Kidney epithelial cell (primary cell): ENCODE data around the gene NEDD4L. TPM values are rescaled to one million over a fixed set of nuclear protein-coding genes. Genes with fewer than 3 reads are reported as not detected.

Experiments used
- DNase-seq: peaks from one replicate; pipeline ENCODE4 v3.0.0-alpha.2; 2010; ENCODE audit warnings: low read depth
- H3K27me3 ChIP-seq: 2 replicates; pipeline ENCODE4 v1.6.0; 2011; ENCODE audit warnings: low read length; ENCODE audit not compliant: control insufficient read depth, insufficient read depth
- H3K36me3 ChIP-seq: 2 replicates; pipeline ENCODE4 v1.5.1; 2011; ENCODE audit warnings: low read length; ENCODE audit not compliant: control insufficient read depth, insufficient read depth
- H3K4me3 ChIP-seq: 2 replicates; pipeline ENCODE4 v1.5.1; 2011; ENCODE audit warnings: low read depth, mild to moderate bottlenecking, control low read depth, low read length
- total RNA-seq: library from RNA; depleted of rRNA; stranded (reverse); fragments of >200 nt; gene quantifications from 2 replicates; pipeline ENCODE4 v1.2.3, GENCODE V29; 2015
- TF ChIP-seq, protein P1 (sequence below): IDR thresholded peaks from 2 replicates; pipeline ENCODE4 v1.5.1; 2011; ENCODE audit warnings: mild to moderate bottlenecking, moderate library complexity, low read length, control low read depth, inconsistent platforms; ENCODE audit not compliant: insufficient read depth, poor library complexity, severe bottlenecking

NEDD4L gene
- total RNA-seq, 1 donor from 2014 or later, result 88.3 TPM

DNA sequence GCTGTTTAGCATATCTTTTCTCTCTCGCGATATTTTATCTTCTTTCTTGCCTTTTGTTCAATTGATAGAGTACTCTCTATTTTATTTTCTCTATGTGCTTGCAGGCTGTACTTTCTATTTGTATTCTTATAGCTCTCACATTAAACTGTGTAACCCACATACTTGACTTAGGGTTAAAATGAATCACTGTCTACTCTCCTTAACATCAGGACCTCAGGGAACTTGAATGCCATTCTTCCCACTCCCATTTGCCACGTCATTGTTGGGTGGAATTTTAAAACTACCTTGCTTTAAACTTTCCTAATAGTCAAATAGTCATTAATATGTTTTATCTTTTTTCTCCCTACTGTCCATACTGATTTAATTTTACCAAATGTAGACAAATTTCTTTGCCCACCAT, 315.2 kb downstream of the NEDD4L start:
- Histone ChIP-seq H3K4me3 (no peak overlapping the region), H3K27me3 (no peaks in the 10 kb centered on the region), H3K36me3 (no peaks in the 10 kb centered on the region)
- TF ChIP-seq, protein P1, sequence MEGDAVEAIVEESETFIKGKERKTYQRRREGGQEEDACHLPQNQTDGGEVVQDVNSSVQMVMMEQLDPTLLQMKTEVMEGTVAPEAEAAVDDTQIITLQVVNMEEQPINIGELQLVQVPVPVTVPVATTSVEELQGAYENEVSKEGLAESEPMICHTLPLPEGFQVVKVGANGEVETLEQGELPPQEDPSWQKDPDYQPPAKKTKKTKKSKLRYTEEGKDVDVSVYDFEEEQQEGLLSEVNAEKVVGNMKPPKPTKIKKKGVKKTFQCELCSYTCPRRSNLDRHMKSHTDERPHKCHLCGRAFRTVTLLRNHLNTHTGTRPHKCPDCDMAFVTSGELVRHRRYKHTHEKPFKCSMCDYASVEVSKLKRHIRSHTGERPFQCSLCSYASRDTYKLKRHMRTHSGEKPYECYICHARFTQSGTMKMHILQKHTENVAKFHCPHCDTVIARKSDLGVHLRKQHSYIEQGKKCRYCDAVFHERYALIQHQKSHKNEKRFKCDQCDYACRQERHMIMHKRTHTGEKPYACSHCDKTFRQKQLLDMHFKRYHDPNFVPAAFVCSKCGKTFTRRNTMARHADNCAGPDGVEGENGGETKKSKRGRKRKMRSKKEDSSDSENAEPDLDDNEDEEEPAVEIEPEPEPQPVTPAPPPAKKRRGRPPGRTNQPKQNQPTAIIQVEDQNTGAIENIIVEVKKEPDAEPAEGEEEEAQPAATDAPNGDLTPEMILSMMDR, result no peak
- no peak for DNase-seq

DNA sequence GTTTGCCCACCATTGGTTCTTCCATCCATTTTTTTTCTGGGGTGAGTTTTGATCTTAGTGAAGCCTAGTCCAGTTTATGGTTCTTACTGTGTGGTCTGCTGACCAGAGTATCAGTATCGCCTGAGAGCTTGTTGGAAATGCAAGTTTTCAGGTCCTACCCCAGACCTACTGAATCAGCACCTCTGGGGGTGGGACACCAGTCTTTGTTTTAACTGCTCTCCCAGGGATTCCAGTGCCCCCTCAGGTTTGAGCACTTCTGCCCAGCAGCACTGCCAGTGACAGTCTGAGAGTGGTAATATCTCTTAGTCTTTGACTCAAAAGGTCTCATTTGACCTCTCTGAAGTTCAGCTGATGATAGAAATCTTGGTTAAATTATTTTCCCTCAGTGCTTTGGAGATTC, 315.6 kb downstream of the NEDD4L start:
- H3K27me3 ChIP-seq, result no peaks in the 10 kb centered on the region
- no peak overlapping the region for H3K4me3 ChIP-seq
- H3K36me3 ChIP-seq, result no peaks in the 10 kb centered on the region
- DNase-seq, result no peak
- TF ChIP-seq, protein P1, result no peak

DNA sequence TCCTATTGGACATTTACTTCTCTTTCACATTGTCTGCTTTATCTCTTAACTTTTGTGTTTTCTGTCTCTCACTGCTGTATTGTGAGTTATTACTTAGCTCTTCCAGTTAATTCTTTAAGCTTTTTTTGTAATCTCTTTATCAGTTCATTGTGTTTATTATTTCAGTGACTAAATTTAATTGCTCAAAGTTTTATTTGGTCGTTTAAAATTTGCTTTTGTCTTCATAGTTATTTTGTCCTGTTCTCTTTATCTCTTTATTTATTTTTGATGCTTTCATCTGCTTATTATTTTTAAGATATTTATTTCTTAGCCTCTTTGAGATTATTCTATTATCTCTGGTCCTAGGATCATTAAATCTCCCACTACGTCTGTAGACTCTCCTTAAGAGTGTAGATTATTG, 316.3 kb downstream of the NEDD4L start:
- DNase-seq, result no peak
- TF ChIP-seq, protein P1, result no peak
- no peaks in the 10 kb centered on the region for H3K27me3 ChIP-seq
- no peaks in the 10 kb centered on the region for H3K36me3 ChIP-seq
- H3K4me3 ChIP-seq, result no peak overlapping the region

DNA sequence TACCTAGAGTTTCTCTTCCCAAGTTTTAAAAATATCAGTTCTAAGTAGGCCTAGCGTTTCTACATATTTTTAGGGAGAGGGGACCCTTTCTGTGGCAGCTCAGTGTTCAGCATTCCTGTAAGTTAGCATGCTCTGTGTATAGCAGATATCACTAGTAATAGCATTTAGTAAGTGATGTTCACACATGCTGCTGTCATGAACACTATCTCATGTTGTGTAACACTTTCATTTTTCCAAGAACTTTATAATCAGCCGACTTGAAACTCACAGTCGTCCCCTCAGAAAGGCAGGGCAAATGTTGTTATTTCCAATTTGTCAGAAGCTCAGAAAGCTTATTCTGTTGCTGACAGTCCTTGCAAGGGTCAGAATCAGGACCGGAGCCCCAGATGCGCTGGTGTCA, 317.2 kb downstream of the NEDD4L start:
- TF ChIP-seq, protein P1, result no peak
- no peak for DNase-seq
- Histone ChIP-seq H3K4me3 (no peak overlapping the region), H3K36me3 (no peaks in the 10 kb centered on the region), H3K27me3 (no peaks in the 10 kb centered on the region)

DNA sequence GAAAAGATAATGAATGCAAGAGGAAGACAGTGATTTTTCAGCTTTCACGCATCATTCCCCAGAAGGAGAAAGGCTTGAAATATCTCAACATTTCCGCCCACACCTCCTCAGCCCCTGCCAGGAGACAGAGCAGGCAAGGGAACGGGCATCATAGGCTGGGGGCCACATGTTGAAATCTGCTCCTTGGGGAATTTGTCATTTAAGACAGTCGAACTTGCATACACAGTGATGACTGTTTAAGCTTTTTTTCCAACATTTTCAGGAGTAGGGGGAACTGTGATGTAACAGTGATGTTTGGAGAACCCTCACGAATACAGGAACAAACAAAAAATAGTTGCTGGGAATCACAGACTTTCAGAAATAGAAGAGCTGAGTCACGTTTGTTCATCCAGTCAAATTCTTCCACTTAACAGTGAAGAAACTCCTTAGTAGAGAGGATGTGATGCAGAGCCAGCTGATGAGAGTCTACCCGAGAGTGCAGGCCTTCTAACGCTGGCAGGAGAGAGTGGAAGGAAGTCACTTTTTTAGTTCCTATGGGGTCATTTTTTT, 318.1 kb downstream of the NEDD4L start:
- Histone ChIP-seq H3K27me3 (no peaks in the 10 kb centered on the region), H3K4me3 (no peak overlapping the region), H3K36me3 (no peaks in the 10 kb centered on the region)
- DNase-seq, result peak; percentile 76
- TF ChIP-seq, protein P1, result no peak

DNA sequence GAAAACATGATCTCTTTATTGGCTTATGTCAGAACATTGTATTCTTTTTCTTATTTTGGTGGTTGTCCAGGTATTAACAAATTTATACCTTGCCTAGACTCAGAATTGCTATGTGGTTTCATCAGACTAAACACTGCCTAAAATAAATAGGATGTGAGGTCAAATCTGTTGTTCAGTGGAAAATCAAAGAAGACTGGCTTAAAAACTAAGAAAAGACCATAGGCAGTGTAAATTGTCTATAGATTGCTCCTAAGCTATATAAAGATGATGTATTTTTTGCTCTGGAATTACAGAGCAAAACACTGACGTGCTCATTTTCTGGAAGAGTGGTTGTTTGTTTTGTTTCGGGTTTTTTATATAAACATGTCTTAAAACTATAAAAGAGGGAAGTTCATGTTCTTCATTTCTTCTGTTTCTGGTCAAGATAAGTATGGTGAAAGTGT, 318.8 kb downstream of the NEDD4L start:
- TF ChIP-seq, protein P1, result no peak
- no peak overlapping the region for H3K4me3 ChIP-seq
- no peak for DNase-seq
- H3K27me3 ChIP-seq, result no peaks in the 10 kb centered on the region
- no peaks in the 10 kb centered on the region for H3K36me3 ChIP-seq
